GM12875 (cell line): Measurements from ENCODE around the gene MOV10L1.

Source experiments
- H3K4me3 ChIP-seq: one replicate; pipeline ENCODE4 v1.5.1; 2011; ENCODE audit warnings: low read depth, low read length, control low read depth
- TF ChIP-seq, protein P1 (sequence below): IDR thresholded peaks from 2 replicates; pipeline ENCODE4 v1.5.1; 2011; ENCODE audit warnings: low read depth, mild to moderate bottlenecking, control low read depth, inconsistent platforms, low read length, moderate library complexity, borderline replicate concordance; ENCODE audit not compliant: insufficient read depth

MOV10L1 gene

DNA sequence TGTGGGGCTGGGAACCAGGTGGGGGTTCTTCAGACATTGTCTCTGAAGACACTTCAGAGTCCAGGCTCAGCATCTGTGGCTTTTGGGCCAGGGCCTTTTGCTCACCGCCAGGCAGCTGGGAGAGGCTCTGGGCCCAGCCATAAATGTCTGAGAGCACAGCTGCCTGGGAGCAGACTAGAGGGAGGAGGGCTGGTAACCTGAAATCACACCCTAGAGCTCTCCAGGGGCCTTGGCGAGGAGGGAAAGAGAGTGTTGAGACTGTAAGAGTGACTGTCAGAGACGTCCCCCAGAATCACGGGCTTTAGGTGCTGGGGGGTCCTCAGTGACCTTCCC is 100.0 kb downstream of the MOV10L1 start:
- TF ChIP-seq, protein P1, sequence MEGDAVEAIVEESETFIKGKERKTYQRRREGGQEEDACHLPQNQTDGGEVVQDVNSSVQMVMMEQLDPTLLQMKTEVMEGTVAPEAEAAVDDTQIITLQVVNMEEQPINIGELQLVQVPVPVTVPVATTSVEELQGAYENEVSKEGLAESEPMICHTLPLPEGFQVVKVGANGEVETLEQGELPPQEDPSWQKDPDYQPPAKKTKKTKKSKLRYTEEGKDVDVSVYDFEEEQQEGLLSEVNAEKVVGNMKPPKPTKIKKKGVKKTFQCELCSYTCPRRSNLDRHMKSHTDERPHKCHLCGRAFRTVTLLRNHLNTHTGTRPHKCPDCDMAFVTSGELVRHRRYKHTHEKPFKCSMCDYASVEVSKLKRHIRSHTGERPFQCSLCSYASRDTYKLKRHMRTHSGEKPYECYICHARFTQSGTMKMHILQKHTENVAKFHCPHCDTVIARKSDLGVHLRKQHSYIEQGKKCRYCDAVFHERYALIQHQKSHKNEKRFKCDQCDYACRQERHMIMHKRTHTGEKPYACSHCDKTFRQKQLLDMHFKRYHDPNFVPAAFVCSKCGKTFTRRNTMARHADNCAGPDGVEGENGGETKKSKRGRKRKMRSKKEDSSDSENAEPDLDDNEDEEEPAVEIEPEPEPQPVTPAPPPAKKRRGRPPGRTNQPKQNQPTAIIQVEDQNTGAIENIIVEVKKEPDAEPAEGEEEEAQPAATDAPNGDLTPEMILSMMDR: no peak
- peak overlapping the region; percentile 57 for H3K4me3 ChIP-seq

DNA sequence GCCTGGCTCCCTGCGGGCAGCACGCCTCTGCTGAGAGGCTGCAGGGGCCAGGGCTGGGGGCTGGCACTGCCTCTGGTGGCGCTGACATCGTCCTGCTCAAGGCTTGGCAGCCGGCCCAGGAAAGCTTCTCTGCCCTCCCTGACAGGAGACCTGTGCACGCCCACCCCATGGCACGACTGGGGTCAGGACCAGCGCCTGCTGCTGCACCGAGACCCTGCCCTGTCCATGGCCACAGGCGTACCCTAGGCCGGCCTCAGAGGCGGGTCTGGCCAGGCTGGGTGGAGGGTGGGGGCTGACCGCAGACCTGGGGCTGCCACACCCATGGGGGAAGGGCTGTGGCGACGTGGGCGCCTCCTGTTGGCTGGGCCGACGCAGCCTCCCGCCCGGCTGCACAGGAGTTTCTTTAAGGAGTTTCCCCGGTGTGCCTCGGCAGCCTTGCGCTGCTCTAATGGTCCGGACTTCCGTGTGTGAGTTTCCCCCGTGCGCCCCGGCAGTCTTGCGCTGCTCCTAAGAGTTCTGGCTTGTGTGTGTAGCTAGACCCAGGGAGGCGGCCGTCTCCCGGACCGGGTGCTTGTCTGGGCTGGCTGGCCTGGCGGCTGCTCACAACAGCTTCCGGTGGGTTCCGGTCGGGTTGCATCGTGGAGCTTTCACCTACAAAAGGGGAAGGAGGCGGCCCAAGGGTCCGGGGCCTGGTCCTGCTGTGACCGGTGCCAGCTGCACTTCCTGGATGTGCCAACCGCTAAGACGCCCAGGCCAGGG is 100.6 kb downstream of the MOV10L1 start:
- TF ChIP-seq, protein P1: peak; percentile 45; the same call in 1 of the 2 replicates
- H3K4me3 ChIP-seq: peak overlapping the region; percentile 57

DNA sequence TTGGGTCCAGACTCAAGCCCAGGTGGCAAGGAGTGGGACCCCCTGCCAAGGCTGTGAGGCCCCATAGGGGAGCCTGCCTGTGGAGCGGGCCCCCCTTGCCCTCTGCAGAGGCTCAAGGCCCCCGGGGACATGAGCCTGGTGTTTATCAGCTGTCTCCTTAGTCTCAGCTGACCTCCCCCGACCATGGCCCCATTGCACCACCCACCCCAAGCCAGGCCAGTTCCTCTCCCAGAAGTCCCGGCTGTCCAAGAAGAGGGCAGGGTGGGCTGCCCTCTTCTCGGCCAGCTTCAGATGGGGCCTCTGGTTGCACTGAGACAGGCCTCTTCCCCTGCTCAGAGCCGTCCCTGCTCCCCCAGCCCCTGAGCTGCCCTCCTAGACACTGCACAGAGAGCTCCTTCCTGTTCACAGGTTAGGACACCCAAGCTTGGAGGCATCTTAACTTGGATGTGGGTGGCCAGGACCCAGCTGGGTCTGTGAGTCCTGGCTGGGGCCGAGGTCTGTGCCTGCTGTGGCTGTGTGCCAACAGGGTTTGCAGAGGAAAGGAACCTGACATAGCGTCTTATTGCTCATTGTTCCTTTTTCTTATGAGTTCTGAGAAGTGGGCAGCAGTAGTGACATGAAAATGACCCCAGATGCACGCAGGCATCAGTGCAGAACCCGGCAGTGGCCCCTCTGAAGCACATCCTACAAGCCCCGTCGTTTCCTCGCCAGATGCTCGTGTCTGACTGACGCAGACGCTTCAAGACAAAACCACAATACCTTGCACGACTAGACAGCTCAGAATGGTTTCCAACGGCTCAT is 101.3 kb downstream of the MOV10L1 start:
- peak overlapping the region; percentile 57 for H3K4me3 ChIP-seq
- TF ChIP-seq, protein P1: no peak

DNA sequence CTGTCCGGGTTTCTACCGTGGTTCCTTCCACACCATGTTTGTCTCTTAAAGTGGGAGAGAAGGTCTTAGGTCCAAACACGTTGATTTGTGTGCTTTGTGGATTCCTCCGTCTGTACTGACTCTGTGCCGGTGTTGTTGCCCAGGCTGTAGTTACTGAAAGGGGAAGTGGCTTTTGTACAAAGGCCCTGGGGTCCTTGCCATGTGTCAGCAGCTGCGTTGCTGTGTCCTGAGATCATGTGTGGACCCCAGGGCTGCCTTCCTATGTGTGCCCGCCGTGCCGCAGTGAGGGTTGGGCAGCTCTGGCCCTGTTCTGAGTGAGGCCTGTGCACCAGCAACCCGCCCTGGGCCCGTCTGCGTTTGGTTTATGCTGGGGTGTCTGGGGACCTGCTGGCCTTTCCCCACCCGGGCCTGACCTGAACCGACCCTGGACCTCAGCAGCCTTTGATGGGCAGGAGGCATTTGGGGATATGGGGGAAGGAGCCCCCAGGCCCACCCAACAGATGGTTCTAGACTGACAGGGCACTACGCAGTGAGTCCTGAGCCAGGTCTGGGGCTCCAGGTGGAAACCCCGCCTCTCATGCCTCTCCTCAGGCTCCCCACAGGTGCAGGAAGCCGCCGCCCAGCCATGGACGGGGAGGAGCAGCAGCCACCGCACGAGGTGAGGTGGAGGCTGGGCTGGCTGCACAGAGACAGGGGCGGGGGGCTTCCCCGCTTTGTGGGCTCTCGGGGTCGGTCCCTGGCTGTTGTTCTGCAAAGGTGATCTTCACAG is 102.8 kb downstream of the MOV10L1 start:
- peak overlapping the region; percentile 47 for H3K4me3 ChIP-seq
- TF ChIP-seq, protein P1: no peak

DNA sequence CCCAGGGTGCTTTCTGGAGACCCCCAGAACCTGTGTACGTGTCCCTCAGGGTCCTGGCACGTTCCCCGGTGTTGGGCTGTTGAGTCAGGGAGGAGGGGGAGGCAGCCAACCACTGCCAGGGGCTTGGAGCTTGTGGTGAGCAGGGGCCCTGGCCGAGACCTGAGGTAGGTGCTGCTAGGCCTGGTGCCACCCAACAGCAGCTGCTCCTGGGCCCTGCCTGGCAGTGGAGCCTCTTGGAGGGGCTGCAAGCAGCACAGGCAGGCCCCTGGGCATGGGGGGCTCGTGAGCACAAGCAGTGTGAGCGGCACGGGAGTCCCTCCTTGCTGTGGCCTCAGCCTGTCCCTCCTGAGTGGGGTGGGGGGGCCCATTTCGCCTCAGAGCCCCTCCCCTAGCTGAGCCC is 103.8 kb downstream of the MOV10L1 start:
- TF ChIP-seq, protein P1: no peak
- no peak overlapping the region for H3K4me3 ChIP-seq

DNA sequence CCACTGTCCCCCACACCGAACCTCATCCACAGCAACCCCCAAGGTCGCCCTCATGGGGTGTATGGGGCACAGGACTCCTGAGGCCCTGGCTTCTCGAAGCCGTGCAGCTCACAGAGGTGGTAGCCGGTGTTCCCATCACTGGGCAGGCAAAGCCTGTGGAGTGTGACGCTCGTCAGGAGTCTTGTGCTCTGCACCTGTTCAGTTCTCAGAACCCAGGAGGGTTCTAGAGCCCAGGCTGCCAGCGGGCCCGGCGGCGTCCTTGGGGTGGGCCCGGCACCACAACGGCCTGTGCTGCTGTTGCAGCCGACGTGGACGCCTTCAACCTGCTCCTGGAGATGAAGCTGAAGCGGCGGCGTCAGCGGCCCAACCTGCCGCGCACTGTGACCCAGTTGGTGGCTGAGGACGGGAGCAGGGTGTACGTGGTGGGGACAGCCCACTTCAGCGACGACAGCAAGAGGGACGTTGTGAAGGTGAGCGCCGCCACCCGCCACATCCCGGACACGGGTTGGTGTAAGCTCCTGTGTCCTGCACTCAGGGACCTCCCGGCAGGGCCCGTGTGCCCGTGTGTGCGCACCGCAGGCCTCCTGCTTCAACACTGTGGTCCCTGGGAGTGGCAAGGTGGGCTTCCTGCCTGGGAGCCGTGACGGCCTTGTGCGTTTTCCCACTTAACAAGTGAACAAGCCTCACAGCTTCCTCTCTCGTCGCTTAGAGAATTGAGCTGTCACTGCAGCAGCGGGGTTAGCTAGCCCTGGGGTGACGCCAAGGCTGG is 104.4 kb downstream of the MOV10L1 start:
- no peak overlapping the region for H3K4me3 ChIP-seq
- TF ChIP-seq, protein P1: no peak
